HepG2 (cell line): ENCODE measurements around the gene TXNRD2.

Experiments
- BCL3 ChIP-seq: sonication (generic); formaldehyde crosslinking; IDR thresholded peaks from 2 replicates; pipeline ENCODE4 v1.5.1; 2020; ENCODE audit warnings: mild to moderate bottlenecking, missing genetic modification reagents, moderate library complexity
- CREM ChIP-seq, 2 experiments: sonication (generic) in 1 of 2; formaldehyde crosslinking in 1 of 2; IDR thresholded peaks; 2 replicates each; pipeline versions ENCODE4 v1.4.0 to v1.6.1; 2016 to 2020; ENCODE audit warnings: antibody characterized with exemption in 1 of 2, mild to moderate bottlenecking in 1 of 2, missing genetic modification reagents in 1 of 2
- HOXA7 ChIP-seq: sonication (generic); formaldehyde crosslinking; IDR thresholded peaks from 2 replicates; pipeline ENCODE4 v1.8.1; 2022; ENCODE audit warnings: mild to moderate bottlenecking, missing genetic modification reagents, moderate library complexity
- KDM1A ChIP-seq: IDR thresholded peaks from 2 replicates; pipeline ENCODE4 v1.6.1; 2016; ENCODE audit warnings: missing compliant biosample characterization
- NAIF1 ChIP-seq: sonication (generic); formaldehyde crosslinking; IDR thresholded peaks from 2 replicates; pipeline ENCODE4 v1.5.0; 2020; ENCODE audit warnings: mild to moderate bottlenecking, missing genetic modification reagents, borderline replicate concordance
- PBX3 ChIP-seq: sonication (generic); formaldehyde crosslinking; IDR thresholded peaks from 2 replicates; pipeline ENCODE4 v1.8.1; 2023; ENCODE audit warnings: missing genetic modification reagents, inconsistent platforms, borderline replicate concordance
- PHB2 ChIP-seq: fragments of 450-650 bp; IDR thresholded peaks from 2 replicates; pipeline ENCODE4 v1.6.1; 2018; ENCODE audit not compliant: partially characterized antibody
- RERE ChIP-seq: IDR thresholded peaks from 2 replicates; pipeline ENCODE4 v1.6.1; 2016; ENCODE audit warnings: low read depth, missing genetic modification reagents, missing compliant biosample characterization
- TSC22D2 ChIP-seq: sonication (generic); formaldehyde crosslinking; IDR thresholded peaks from 2 replicates; pipeline ENCODE4 v1.5.1; 2020; ENCODE audit warnings: missing genetic modification reagents, mild to moderate bottlenecking, borderline replicate concordance
- ZNF260 ChIP-seq: sonication (generic); formaldehyde crosslinking; IDR thresholded peaks from 2 replicates; pipeline ENCODE4 v1.4.0; 2020; ENCODE audit warnings: missing genetic modification reagents, low read depth, mild to moderate bottlenecking, borderline replicate concordance
- ZNF274 ChIP-seq: sonication (generic); formaldehyde crosslinking; IDR thresholded peaks from 2 replicates; pipeline ENCODE4 v1.5.1; 2020; ENCODE audit warnings: mild to moderate bottlenecking, missing genetic modification reagents
- ZSCAN9 ChIP-seq: IDR thresholded peaks from 2 replicates; pipeline ENCODE4 v1.6.1; 2016; ENCODE audit warnings: borderline replicate concordance

GRCh38 chr22:19948057-19948760, 6.6 kb upstream of the TXNRD2 start:
- TF ChIP-seq ZSCAN9 (CRISPR knock-in tag) (no peak), PBX3 (CRISPR knock-in tag) (no peak), ZNF274 (CRISPR knock-in tag) (no peak), PHB2 (no peak), NAIF1 (CRISPR knock-in tag) (no peak), KDM1A (CRISPR knock-in tag) (no peak), BCL3 (CRISPR knock-in tag) (no peak), TSC22D2 (CRISPR knock-in tag) (no peak), HOXA7 (CRISPR knock-in tag) (no peak), ZNF260 (CRISPR knock-in tag) (no peak), CREM (IDR thresholded peaks at IDR 0.05) (no peak), CREM (CRISPR knock-in tag; IDR thresholded peaks at IDR 0.05) (no peak), RERE (no peak)
